HepG2 (cell line): ENCODE measurements around the gene TAB2. TPM values are rescaled to one million over a fixed set of nuclear protein-coding genes. Genes with fewer than 3 reads are reported as not detected.
A peak's percentile ranks its signal among the peaks of the same experiment; 100 is the strongest.

Experiments used
- ADNP ChIP-seq: sonication (generic); formaldehyde crosslinking; IDR thresholded peaks from 2 replicates; pipeline ENCODE4 v1.4.0; 2020; ENCODE audit warnings: missing genetic modification reagents
- AHR ChIP-seq: IDR thresholded peaks from 2 replicates; pipeline ENCODE4 v1.6.1; 2018; ENCODE audit warnings: missing genetic modification reagents, missing compliant biosample characterization
- ARHGAP35 ChIP-seq: sonication (generic); formaldehyde crosslinking; IDR thresholded peaks from 2 replicates; pipeline ENCODE4 v1.9.0; 2022; ENCODE audit warnings: mild to moderate bottlenecking, inconsistent platforms, moderate library complexity, missing genetic modification reagents, borderline replicate concordance
- BORCS8-MEF2B ChIP-seq: sonication (generic); formaldehyde crosslinking; IDR thresholded peaks from 2 replicates; pipeline ENCODE4 v1.8.0; 2022; ENCODE audit warnings: mild to moderate bottlenecking, missing genetic modification reagents
- FOXP1 ChIP-seq, 2 experiments: fragments of 450-650 bp in 1 of 2; IDR thresholded peaks; 2 replicates each; pipeline ENCODE4 v1.6.1; 2017 to 2018; ENCODE audit warnings: antibody characterized with exemption in 1 of 2
- GATAD2A ChIP-seq: IDR thresholded peaks from 2 replicates; pipeline ENCODE4 v1.6.1; 2016
- HOXA7 ChIP-seq: sonication (generic); formaldehyde crosslinking; IDR thresholded peaks from 2 replicates; pipeline ENCODE4 v1.8.1; 2022; ENCODE audit warnings: mild to moderate bottlenecking, missing genetic modification reagents, moderate library complexity
- MAFG ChIP-seq: sonication (generic); formaldehyde crosslinking; IDR thresholded peaks from 2 replicates; pipeline ENCODE4 v1.5.1; 2020; ENCODE audit warnings: mild to moderate bottlenecking, missing genetic modification reagents
- MIXL1 ChIP-seq: IDR thresholded peaks from 2 replicates; pipeline ENCODE4 v1.6.1; 2016
- PAF1 ChIP-seq: IDR thresholded peaks from 2 replicates; pipeline ENCODE4 v1.6.1; 2016; ENCODE audit warnings: missing genetic modification reagents, missing compliant biosample characterization
- PPARG ChIP-seq: conservative IDR thresholded peaks from 2 replicates; pipeline ENCODE4 v1.6.1; 2016; ENCODE audit warnings: missing biosample characterization, missing genetic modification reagents
- RARA ChIP-seq: IDR thresholded peaks from 2 replicates; pipeline ENCODE4 v1.6.1; 2016; ENCODE audit warnings: missing genetic modification reagents, missing compliant biosample characterization
- RBFOX2 ChIP-seq: fragments of 200-400 bp; formaldehyde crosslinking; IDR thresholded peaks from 2 replicates; pipeline ENCODE4 v1.6.1; 2017; ENCODE audit warnings: low read depth, mild to moderate bottlenecking, low read length
- RFX3 ChIP-seq: IDR thresholded peaks from 2 replicates; pipeline ENCODE4 v1.6.1; 2016; ENCODE audit warnings: missing biosample characterization, missing genetic modification reagents
- SALL1 ChIP-seq: sonication (generic); formaldehyde crosslinking; IDR thresholded peaks from 2 replicates; pipeline ENCODE4 v1.8.0; 2022; ENCODE audit warnings: mild to moderate bottlenecking, missing genetic modification reagents
- THYN1 ChIP-seq: sonication (generic); formaldehyde crosslinking; IDR thresholded peaks from 2 replicates; pipeline ENCODE4 v1.8.1; 2023; ENCODE audit warnings: low read depth, mild to moderate bottlenecking, moderate library complexity, missing genetic modification reagents, borderline replicate concordance
- ZBTB38 ChIP-seq: sonication (generic); formaldehyde crosslinking; IDR thresholded peaks from 2 replicates; pipeline ENCODE4 v1.5.1; 2020; ENCODE audit warnings: mild to moderate bottlenecking, missing genetic modification reagents
- ZNF260 ChIP-seq: sonication (generic); formaldehyde crosslinking; IDR thresholded peaks from 2 replicates; pipeline ENCODE4 v1.4.0; 2020; ENCODE audit warnings: missing genetic modification reagents, low read depth, mild to moderate bottlenecking, borderline replicate concordance
- ZNF296 ChIP-seq: sonication (generic); formaldehyde crosslinking; conservative IDR thresholded peaks from 2 replicates; pipeline ENCODE4 v1.5.0; 2020; ENCODE audit warnings: mild to moderate bottlenecking, missing genetic modification reagents
- ZNF570 ChIP-seq: sonication (generic); formaldehyde crosslinking; IDR thresholded peaks from 2 replicates; pipeline ENCODE4 v1.4.0; 2020; ENCODE audit warnings: mild to moderate bottlenecking, missing genetic modification reagents, borderline replicate concordance
- ZNF619 ChIP-seq: sonication (generic); formaldehyde crosslinking; IDR thresholded peaks from 2 replicates; pipeline ENCODE4 v1.4.0; 2020; ENCODE audit warnings: mild to moderate bottlenecking, missing genetic modification reagents
- ZNF724P ChIP-seq: sonication (generic); formaldehyde crosslinking; IDR thresholded peaks from 2 replicates; pipeline ENCODE4 v1.8.0; 2022; ENCODE audit warnings: missing genetic modification reagents, borderline replicate concordance
- polyA plus RNA-seq, 8 experiments: library from polyadenylated mRNA; depleted of rRNA in 3 of 8; stranded (reverse) in 7 of 8; unstranded in 1 of 8; fragments of >200 nt; fragmentation: Illumina TruSeq in 4 of 8; extraction: Trizol in 4 of 8; gene quantifications; 2 replicates each; pipeline versions ENCODE4 v1.2.1 to v1.2.3, GENCODE V29; 2011 to 2016; ENCODE audit warnings: low read depth in 4 of 8, missing spikeins in 1 of 8, mixed read lengths in 1 of 8; ENCODE audit not compliant: insufficient read depth in 1 of 8
- total RNA-seq, 5 experiments: library from RNA; depleted of rRNA; stranded (reverse); fragments of >200 nt; fragmentation: Illumina TruSeq; extraction: Trizol; gene quantifications; 2 replicates each; pipeline ENCODE4 v1.2.3, GENCODE V29; 2016; ENCODE audit warnings: low read depth in 1 of 5
- TF ChIP-seq, protein P1 (sequence below): sonication (generic); formaldehyde crosslinking; IDR thresholded peaks from 2 replicates; pipeline ENCODE4 v1.5.1; 2020; ENCODE audit warnings: missing genetic modification reagents, mild to moderate bottlenecking, borderline replicate concordance
- TF ChIP-seq, protein P2 (sequence below): sonication (generic); formaldehyde crosslinking; IDR thresholded peaks from 2 replicates; pipeline ENCODE4 v1.4.0; 2020; ENCODE audit warnings: missing genetic modification reagents
- TF ChIP-seq, protein P3 (sequence below): sonication (generic); formaldehyde crosslinking; IDR thresholded peaks from 2 replicates; pipeline ENCODE4 v1.5.0; 2020; ENCODE audit warnings: missing genetic modification reagents
- TF ChIP-seq, protein P4 (sequence below): sonication (generic); formaldehyde crosslinking; IDR thresholded peaks from 2 replicates; pipeline ENCODE4 v1.8.1; 2023; ENCODE audit warnings: mild to moderate bottlenecking, missing genetic modification reagents

Gene TAB2
- total and polyA plus RNA-seq, 2 of the 13 experiments (the other 11 are each of a cell fraction or from before 2014, with no cell fraction given): 23.7 to 50.2 TPM

DNA sequence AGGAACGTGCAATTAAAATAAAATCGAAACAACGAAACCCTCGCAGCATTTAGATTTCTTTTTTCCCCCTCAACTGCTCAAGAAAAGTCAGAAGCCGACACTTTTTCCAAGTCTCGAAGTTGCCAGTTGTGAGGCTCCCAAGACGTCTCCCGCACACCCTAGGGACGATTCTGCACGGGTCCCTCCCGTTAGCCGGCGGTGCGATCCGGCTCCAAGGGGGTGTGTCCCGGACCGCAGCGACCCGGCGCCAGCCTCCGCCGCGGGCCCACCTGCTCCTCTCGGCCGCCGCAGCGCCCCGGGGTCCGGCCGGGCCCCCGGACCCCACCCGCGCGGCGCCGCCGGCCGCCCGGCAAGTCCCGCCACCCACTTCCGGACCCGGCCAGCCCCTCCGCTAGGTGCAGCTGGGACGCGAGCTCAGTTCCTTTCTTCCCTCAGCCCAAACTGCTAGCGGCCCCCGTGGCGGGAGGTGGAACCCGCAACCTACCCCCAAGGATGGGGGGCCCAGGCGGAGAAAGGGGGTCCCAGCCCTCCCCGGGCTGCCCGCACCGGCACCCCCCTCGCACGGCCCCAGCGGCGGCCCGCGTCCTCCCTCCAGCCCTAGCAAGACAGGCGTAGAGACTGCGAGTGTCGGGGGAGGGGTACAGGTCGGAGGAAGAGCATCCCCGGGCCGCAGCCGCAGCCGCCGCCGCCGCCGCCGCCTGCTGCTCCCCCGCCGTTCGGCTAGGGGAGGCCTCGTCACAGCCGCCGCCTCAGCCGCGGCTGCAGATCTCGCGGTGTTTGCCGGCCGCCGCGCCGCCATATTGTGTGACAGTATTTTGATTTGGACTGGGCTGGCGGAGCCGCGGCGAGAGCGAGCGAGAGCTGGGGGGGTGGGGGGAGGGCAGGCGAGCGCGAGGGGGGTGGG lies 520 bp upstream of the TAB2 start (continued):
- TF ChIP-seq ARHGAP35 (CRISPR knock-in tag) (peak; percentile 86; the same call in 1 of the 2 replicates), RBFOX2 (peak; percentile 88), ZNF619 (no peak), GATAD2A (CRISPR knock-in tag) (no peak), MAFG (CRISPR knock-in tag) (no peak), ZNF296 (no peak), ADNP (CRISPR knock-in tag) (no peak), THYN1 (CRISPR knock-in tag) (no peak), ZNF570 (CRISPR knock-in tag) (no peak), PAF1 (CRISPR knock-in tag) (no peak), RFX3 (CRISPR knock-in tag) (no peak), ZNF260 (CRISPR knock-in tag) (no peak), BORCS8-MEF2B (CRISPR knock-in tag) (0 out of 2 replicates have a peak, but pooled peaks have one; percentile 48), HOXA7 (CRISPR knock-in tag) (no peak), ZNF724P (CRISPR knock-in tag) (peak; percentile 67; the same call in 1 of the 2 replicates), SALL1 (CRISPR knock-in tag) (peak; percentile 80), MIXL1 (CRISPR knock-in tag) (no peak), FOXP1 (IDR thresholded peaks at IDR 0.05) (no peak), FOXP1 (CRISPR knock-in tag; IDR thresholded peaks at IDR 0.05) (no peak), RARA (no peak), PPARG (CRISPR knock-in tag) (peak; percentile 48; the same call in 1 of the 2 replicates), AHR (CRISPR knock-in tag) (no peak), ZBTB38 (peak; percentile 63; the same call in 1 of the 2 replicates)
- TF ChIP-seq, protein P1, sequence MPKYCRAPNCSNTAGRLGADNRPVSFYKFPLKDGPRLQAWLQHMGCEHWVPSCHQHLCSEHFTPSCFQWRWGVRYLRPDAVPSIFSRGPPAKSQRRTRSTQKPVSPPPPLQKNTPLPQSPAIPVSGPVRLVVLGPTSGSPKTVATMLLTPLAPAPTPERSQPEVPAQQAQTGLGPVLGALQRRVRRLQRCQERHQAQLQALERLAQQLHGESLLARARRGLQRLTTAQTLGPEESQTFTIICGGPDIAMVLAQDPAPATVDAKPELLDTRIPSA: no peak
- TF ChIP-seq, protein P2, sequence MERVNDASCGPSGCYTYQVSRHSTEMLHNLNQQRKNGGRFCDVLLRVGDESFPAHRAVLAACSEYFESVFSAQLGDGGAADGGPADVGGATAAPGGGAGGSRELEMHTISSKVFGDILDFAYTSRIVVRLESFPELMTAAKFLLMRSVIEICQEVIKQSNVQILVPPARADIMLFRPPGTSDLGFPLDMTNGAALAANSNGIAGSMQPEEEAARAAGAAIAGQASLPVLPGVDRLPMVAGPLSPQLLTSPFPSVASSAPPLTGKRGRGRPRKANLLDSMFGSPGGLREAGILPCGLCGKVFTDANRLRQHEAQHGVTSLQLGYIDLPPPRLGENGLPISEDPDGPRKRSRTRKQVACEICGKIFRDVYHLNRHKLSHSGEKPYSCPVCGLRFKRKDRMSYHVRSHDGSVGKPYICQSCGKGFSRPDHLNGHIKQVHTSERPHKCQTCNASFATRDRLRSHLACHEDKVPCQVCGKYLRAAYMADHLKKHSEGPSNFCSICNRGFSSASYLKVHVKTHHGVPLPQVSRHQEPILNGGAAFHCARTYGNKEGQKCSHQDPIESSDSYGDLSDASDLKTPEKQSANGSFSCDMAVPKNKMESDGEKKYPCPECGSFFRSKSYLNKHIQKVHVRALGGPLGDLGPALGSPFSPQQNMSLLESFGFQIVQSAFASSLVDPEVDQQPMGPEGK (CRISPR knock-in tag): peak; percentile 61
- TF ChIP-seq, protein P3, sequence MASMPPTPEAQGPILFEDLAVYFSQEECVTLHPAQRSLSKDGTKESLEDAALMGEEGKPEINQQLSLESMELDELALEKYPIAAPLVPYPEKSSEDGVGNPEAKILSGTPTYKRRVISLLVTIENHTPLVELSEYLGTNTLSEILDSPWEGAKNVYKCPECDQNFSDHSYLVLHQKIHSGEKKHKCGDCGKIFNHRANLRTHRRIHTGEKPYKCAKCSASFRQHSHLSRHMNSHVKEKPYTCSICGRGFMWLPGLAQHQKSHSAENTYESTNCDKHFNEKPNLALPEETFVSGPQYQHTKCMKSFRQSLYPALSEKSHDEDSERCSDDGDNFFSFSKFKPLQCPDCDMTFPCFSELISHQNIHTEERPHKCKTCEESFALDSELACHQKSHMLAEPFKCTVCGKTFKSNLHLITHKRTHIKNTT (CRISPR knock-in tag): no peak
- TF ChIP-seq, protein P4, sequence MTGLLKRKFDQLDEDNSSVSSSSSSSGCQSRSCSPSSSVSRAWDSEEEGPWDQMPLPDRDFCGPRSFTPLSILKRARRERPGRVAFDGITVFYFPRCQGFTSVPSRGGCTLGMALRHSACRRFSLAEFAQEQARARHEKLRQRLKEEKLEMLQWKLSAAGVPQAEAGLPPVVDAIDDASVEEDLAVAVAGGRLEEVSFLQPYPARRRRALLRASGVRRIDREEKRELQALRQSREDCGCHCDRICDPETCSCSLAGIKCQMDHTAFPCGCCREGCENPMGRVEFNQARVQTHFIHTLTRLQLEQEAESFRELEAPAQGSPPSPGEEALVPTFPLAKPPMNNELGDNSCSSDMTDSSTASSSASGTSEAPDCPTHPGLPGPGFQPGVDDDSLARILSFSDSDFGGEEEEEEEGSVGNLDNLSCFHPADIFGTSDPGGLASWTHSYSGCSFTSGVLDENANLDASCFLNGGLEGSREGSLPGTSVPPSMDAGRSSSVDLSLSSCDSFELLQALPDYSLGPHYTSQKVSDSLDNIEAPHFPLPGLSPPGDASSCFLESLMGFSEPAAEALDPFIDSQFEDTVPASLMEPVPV: no peak
